ENCODE results near the gene ZNF492. TPM values are rescaled to one million over a fixed set of nuclear protein-coding genes. Genes with fewer than 3 reads are reported as not detected.
"Not testable (repeated sequence)": the region's sequence is repeated elsewhere in the genome, so short reads cannot be mapped to it uniquely, and the experiment has no call there.

Gene ZNF492
- 1 to 10 TPM in 1 of 2 donors, under 1 TPM in 1; 0.98 to 1.4 TPM for total RNA-seq

GRCh38 chr19:22633706-22634449, at the start of gene ZNF492:
Gene ZNF492 (plus strand): TSS chr19:22634324. CDS start chr19:22653400, 19,076 bp downstream.
- not testable (repeated sequence) for H3K9me3 Mint-ChIP-seq, H3K36me3 Mint-ChIP-seq
- peak; percentile 35 to 69 for DNase-seq (ENCODE audit: low spot score in 2 of 2)
- peak; percentile 95 to 96 for ATAC-seq
- peak within 1 kb of the TSS in 1 of 2 donors; percentile 83 for H3K27ac Mint-ChIP-seq

- ATAC-seq (no peak), DNase-seq (ENCODE audit: low spot score in 2 of 2) (no peak)
- peaks cover 30 to 53% of the 10 kb centered on the region in 2 donors for H3K36me3 Mint-ChIP-seq
- H3K27ac Mint-ChIP-seq, result no peak overlapping the region
- H3K9me3 Mint-ChIP-seq, result peaks cover 25 to 28% of the 10 kb centered on the region in 2 donors
Measured at GRCh38 chr19:22595422-22595821, 38.7 kb upstream of the ZNF492 start.

GRCh38 chr19:22595918-22596341, 38.2 kb upstream of the ZNF492 start:
- no peak overlapping the region for H3K27ac Mint-ChIP-seq
- peaks cover 25 to 28% of the 10 kb centered on the region in 2 donors for H3K9me3 Mint-ChIP-seq
- peaks cover 30 to 53% of the 10 kb centered on the region in 2 donors for H3K36me3 Mint-ChIP-seq
- ATAC-seq (no peak), DNase-seq (ENCODE audit: low spot score in 2 of 2) (no peak)

- H3K36me3 Mint-ChIP-seq, result peaks cover 20 to 36% of the 10 kb centered on the region in 2 donors
- H3K9me3 Mint-ChIP-seq, result peaks cover 18 to 23% of the 10 kb centered on the region in 2 donors
- DNase-seq (ENCODE audit: low spot score in 2 of 2) (no peak), ATAC-seq (no peak)
- no peak overlapping the region for H3K27ac Mint-ChIP-seq
Measured at GRCh38 chr19:22600690-22601648, 33.2 kb upstream of the ZNF492 start.

GRCh38 chr19:22601906-22602630, 32.1 kb upstream of the ZNF492 start:
- ATAC-seq (no peak), DNase-seq (ENCODE audit: low spot score in 2 of 2) (no peak)
- Mint-ChIP-seq H3K27ac (no peak overlapping the region), H3K9me3 (peaks cover 27 to 28% of the 10 kb centered on the region in 2 donors), H3K36me3 (peaks cover 23 to 25% of the 10 kb centered on the region in 2 donors)

- Mint-ChIP-seq H3K27ac (no peak overlapping the region), H3K9me3 (peaks cover 28 to 30% of the 10 kb centered on the region in 2 donors), H3K36me3 (peaks cover 20 to 28% of the 10 kb centered on the region in 2 donors)
- no peak for ATAC-seq
- no peak for DNase-seq (ENCODE audit: low spot score in 2 of 2)
Measured at GRCh38 chr19:22602631-22603272, 31.4 kb upstream of the ZNF492 start.

GRCh38 chr19:22603518-22604440, 30.3 kb upstream of the ZNF492 start:
- Mint-ChIP-seq H3K36me3 (peaks cover 11 to 22% of the 10 kb centered on the region in 2 donors), H3K9me3 (peaks cover 20 to 22% of the 10 kb centered on the region in 2 donors), H3K27ac (no peak overlapping the region)
- ATAC-seq, result no peak
- DNase-seq (ENCODE audit: low spot score in 2 of 2), result no peak

GRCh38 chr19:22604571-22605274, 29.4 kb upstream of the ZNF492 start:
- H3K36me3 Mint-ChIP-seq, result peaks cover 4 to 14% of the 10 kb centered on the region in 2 donors
- no peak for ATAC-seq
- no peak for DNase-seq (ENCODE audit: low spot score in 2 of 2)
- peaks cover 14 to 17% of the 10 kb centered on the region in 2 donors for H3K9me3 Mint-ChIP-seq
- no peak overlapping the region for H3K27ac Mint-ChIP-seq

- Mint-ChIP-seq H3K27ac (no peak overlapping the region), H3K9me3 (peaks cover 18 to 22% of the 10 kb centered on the region in 2 donors), H3K36me3 (peaks cover 4 to 12% of the 10 kb centered on the region in 2 donors)
- DNase-seq (ENCODE audit: low spot score in 2 of 2), result no peak
- ATAC-seq, result no peak
Measured at GRCh38 chr19:22605275-22606211, 28.6 kb upstream of the ZNF492 start.

GRCh38 chr19:22606212-22606553, 27.9 kb upstream of the ZNF492 start:
- Mint-ChIP-seq H3K27ac (no peak overlapping the region), H3K36me3 (peaks cover 4 to 12% of the 10 kb centered on the region in 2 donors), H3K9me3 (peaks cover 18 to 22% of the 10 kb centered on the region in 2 donors)
- ATAC-seq (no peak), DNase-seq (ENCODE audit: low spot score in 2 of 2) (no peak)

GRCh38 chr19:22606954-22607652, 27.0 kb upstream of the ZNF492 start:
- Mint-ChIP-seq H3K27ac (peak overlapping the region in 1 of 2 donors; percentile 46), H3K36me3 (peaks cover 4 to 12% of the 10 kb centered on the region in 2 donors), H3K9me3 (peaks cover 24 to 31% of the 10 kb centered on the region in 2 donors)
- DNase-seq (ENCODE audit: low spot score in 2 of 2), result no peak
- no peak for ATAC-seq

- ATAC-seq (no peak), DNase-seq (ENCODE audit: low spot score in 2 of 2) (no peak)
- Mint-ChIP-seq H3K27ac (peak overlapping the region in 1 of 2 donors; percentile 46), H3K9me3 (peaks cover 24 to 31% of the 10 kb centered on the region in 2 donors), H3K36me3 (peaks cover 4 to 12% of the 10 kb centered on the region in 2 donors)
Measured at GRCh38 chr19:22607653-22608430, 26.3 kb upstream of the ZNF492 start.

All from activated naive CD4-positive, alpha-beta T cell treated with anti-CD3 and anti-CD28 coated beads, Interleukin-2, amount 50 U/mL, for 72 hours (primary cell).